IPS-18a (cell line): ENCODE measurements around the gene ATG5.

ENCODE experiments used
- H3K27ac ChIP-seq: one replicate; pipeline ENCODE4 v1.5.1; 2013; ENCODE audit warnings: low read length
- H3K27me3 ChIP-seq: one replicate; pipeline ENCODE4 v1.6.1; 2013; ENCODE audit warnings: mild to moderate bottlenecking, low read length; ENCODE audit not compliant: control insufficient read depth, insufficient read depth
- H3K36me3 ChIP-seq: one replicate; pipeline ENCODE4 v1.6.1; 2013; ENCODE audit warnings: low read depth, low read length; ENCODE audit not compliant: control insufficient read depth
- H3K4me1 ChIP-seq: one replicate; pipeline ENCODE4 v1.6.1; 2013; ENCODE audit warnings: low read depth, low read length; ENCODE audit not compliant: control insufficient read depth
- H3K4me3 ChIP-seq: one replicate; pipeline ENCODE4 v1.5.1; 2013; ENCODE audit warnings: low read length
- H3K9ac ChIP-seq: one replicate; pipeline ENCODE4 v1.6.1; 2013; ENCODE audit warnings: mild to moderate bottlenecking, low read length, moderate library complexity
- H3K9me3 ChIP-seq: one replicate; pipeline ENCODE4 v1.6.1; 2013; ENCODE audit warnings: low read depth, low read length; ENCODE audit not compliant: control insufficient read depth

Gene ATG5

DNA sequence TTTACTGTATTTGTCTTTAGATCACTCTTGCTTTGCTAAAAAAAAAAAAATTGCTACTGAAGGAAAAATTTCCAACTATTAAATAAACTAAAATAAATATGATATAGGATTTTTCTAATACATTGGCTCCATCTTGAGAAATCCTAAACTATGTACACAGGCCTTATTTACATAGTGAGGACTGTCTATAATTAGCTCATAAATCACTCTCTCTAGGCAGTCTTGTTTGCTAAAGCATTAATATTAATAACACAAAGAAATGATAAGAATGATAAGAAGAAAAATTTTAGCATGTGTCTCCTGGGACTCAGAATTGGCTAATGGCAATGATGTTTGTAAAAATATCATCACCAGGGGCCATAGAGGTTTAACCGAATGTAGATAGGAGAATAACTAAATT is 21.7 kb upstream of the ATG5 start:
- H3K36me3 ChIP-seq: no peaks in the 10 kb centered on the region
- H3K27me3 ChIP-seq: no peaks in the 10 kb centered on the region
- H3K9me3 ChIP-seq: no peaks in the 10 kb centered on the region
- no peak overlapping the region for H3K27ac ChIP-seq
- no peak overlapping the region for H3K4me3 ChIP-seq
- H3K4me1 ChIP-seq: no peaks in the 10 kb centered on the region
- H3K9ac ChIP-seq: no peak overlapping the region

DNA sequence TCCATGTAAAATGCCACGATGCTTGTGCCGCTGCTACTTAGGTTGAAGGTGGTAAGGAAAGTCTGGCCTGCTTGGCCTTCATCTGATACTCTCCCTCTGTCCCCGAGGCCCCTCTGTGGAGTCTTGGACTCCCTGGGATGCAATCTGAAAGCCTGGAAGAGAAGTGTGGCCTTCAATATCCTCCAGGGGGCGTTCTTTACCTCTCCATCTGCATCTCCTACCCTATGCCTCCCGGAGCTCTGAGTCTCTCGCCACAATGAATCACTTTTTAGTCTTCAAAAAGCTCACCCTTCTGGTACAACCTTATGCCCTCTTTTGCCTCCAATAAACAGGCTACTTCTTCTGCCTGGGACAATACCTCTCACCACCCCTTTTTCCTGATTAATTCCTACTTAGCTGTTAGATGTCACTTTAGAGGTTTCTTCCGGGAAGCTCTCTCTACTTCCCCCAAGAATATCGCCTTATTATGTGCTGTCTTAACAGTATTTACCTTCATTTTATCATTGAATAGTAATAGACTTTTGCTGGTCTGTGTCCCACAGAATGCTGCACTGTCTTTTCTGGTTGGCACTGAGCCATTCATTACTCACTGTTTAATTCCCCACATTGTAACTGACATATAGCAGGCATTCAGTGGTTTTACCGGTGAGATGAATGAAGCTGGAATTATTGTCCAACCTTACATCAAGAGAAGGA is 13.9 kb upstream of the ATG5 start:
- Histone ChIP-seq H3K9me3 (no peaks in the 10 kb centered on the region), H3K27ac (no peak overlapping the region), H3K27me3 (no peaks in the 10 kb centered on the region), H3K36me3 (no peaks in the 10 kb centered on the region), H3K4me1 (peaks cover 5% of the 10 kb centered on the region), H3K4me3 (no peak overlapping the region), H3K9ac (no peak overlapping the region)

DNA sequence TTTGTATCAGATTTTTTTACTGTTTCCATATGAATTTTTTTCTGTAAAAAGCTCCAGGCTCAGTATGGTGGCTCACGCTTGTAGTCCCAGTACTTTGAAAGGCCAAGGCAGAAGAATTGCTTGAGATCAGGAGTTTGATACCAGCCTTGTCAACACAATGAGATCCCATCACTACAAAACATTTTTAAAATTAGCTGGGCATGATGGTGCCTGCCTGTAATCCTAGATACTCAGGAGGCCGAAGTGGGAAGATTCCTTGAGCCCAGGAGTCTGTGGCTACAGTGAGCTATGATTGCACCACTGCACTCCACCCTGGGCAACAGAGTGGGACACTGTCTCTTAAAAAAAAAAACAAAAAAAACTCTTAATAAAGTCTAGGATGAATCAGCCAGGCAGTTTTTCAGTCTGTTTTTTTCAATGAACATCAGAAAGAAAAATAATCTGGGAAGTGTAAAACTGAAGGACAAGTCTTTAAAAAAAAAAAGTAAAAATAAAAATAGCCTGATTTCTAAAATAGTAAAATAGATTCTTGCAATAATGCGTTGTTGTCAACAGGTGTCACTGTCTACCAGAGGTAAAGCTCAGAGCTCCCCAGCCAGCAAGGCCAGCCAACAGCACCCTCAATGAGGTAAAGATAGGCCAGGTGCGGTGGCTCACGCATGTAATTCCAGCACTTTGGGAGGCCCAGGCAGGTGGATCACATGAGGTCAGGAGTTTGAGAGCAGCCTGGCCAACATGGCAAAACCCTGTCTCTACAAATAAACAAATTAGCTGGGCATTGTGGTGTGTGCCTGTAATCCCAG is 9.3 kb upstream of the ATG5 start:
- Histone ChIP-seq H3K4me1 (peaks cover 5% of the 10 kb centered on the region), H3K9me3 (no peaks in the 10 kb centered on the region), H3K9ac (no peak overlapping the region), H3K27ac (no peak overlapping the region), H3K27me3 (no peaks in the 10 kb centered on the region), H3K36me3 (no peaks in the 10 kb centered on the region), H3K4me3 (no peak overlapping the region)

DNA sequence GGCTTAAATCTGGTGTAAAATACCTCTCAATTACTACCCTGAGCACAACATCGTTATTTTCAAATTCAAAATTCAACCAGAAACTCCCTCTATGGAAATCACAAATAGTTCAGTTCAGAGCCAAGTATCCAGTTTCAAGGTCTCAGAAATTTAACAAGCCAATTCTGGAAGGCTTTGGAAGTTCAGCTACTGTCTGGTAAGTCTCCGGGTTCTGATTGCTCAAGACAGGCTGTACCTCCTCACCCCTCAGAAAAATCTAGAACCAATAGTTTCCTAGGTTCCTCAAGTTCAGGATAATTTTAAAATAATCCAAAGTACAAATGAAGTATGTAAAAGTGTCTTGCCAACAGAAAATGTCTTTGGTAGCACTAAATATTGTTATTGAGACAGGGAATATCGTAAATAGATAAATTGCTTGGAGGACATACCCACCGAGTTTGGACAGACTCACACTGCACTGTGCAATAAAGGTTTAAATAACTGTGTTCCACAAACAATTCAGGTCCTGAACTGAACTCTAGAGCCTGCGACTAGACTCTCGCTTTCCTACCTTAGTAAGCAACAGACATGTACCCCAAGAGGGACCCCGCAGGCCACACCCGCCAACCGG is 729 bp downstream of the ATG5 start:
- H3K36me3 ChIP-seq: no peaks in the 10 kb centered on the region
- peak overlapping the region; percentile 96 for H3K4me3 ChIP-seq
- peak overlapping the region; percentile 78 for H3K9ac ChIP-seq
- H3K27ac ChIP-seq: no peak overlapping the region
- no peaks in the 10 kb centered on the region for H3K9me3 ChIP-seq
- H3K4me1 ChIP-seq: peaks cover 7% of the 10 kb centered on the region
- no peaks in the 10 kb centered on the region for H3K27me3 ChIP-seq

DNA sequence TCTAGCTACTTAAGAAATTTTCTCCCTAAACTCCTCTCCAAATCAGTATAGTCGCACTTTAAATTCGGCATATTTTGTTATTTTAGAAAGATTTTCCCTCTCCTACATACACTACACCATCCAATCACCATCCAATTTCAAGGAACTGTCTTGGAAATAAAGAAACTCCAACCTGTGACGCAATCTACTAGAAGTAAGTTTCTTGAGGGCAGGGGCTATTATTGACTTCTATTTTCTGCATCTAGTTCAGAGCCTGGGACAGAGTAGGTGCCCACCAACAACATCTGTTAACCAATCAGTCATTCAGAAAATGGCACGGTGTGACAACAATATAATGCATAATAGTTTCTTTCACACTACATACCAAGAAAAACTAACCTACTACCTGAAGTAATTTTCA is 3.6 kb downstream of the ATG5 start:
- Histone ChIP-seq H3K4me3 (no peak overlapping the region), H3K36me3 (no peaks in the 10 kb centered on the region), H3K9ac (no peak overlapping the region), H3K27ac (no peak overlapping the region), H3K9me3 (no peaks in the 10 kb centered on the region), H3K27me3 (no peaks in the 10 kb centered on the region), H3K4me1 (peaks cover 7% of the 10 kb centered on the region)

DNA sequence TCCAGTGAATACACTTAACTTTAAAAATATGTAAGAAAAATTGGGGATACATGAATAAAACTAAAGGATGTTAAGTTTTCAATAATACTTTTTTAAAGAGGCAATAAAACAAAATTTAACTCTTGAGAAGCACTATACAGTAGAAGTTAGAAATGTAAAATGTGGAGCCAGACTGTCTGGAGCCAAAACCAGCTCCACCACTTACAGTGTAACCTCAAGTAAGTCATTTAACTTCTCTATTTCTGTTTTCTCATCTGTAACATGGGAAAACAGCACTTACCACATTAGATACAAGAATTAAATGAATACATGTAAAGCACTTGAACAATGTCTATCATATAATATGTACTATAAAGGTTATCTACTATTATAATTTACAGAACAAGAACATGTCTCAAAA is 6.7 kb downstream of the ATG5 start:
- H3K4me3 ChIP-seq: no peak overlapping the region
- H3K27me3 ChIP-seq: no peaks in the 10 kb centered on the region
- H3K27ac ChIP-seq: no peak overlapping the region
- H3K36me3 ChIP-seq: peaks cover 17% of the 10 kb centered on the region
- no peaks in the 10 kb centered on the region for H3K4me1 ChIP-seq
- H3K9me3 ChIP-seq: no peaks in the 10 kb centered on the region
- H3K9ac ChIP-seq: no peak overlapping the region

DNA sequence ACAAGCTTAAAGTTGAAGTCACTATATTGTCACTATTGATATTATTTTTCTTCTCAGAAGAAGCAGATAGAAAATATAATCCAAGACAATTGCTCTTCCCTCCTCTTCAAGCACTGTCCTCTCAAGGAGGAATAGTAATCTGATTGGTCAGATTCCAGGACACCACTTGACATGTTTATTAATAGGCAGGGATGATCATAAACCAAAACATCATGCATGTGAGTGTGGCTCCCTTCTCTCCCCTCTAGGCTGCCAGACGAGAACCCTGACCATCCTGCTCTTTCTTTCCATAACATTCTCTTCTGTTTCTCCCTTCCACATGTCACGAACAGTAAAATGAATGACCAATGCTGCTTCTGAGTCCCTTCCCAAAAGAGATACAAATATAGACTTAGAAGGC is 7.5 kb downstream of the ATG5 start:
- H3K27ac ChIP-seq: no peak overlapping the region
- no peaks in the 10 kb centered on the region for H3K27me3 ChIP-seq
- peaks cover 24% of the 10 kb centered on the region for H3K36me3 ChIP-seq
- no peak overlapping the region for H3K9ac ChIP-seq
- H3K4me1 ChIP-seq: no peaks in the 10 kb centered on the region
- H3K9me3 ChIP-seq: no peaks in the 10 kb centered on the region
- H3K4me3 ChIP-seq: no peak overlapping the region

DNA sequence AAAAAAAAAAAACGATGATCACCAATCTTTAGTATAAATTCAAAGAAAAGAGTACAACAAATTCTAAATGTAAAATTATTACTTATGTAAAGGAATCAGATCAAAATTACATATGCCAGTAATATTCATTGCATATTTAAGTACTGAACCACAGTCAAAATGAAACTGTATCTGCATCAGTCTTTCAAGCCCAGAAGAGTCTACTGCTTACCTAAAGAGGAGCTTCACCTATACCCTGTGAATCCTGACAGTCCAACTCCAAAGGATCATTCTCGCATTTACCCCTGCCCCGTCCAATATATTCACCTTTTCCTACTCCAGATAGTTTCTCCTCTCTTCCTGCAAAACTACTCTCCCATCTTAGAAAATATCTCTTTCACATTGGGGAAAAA is 9.2 kb downstream of the ATG5 start:
- Histone ChIP-seq H3K9ac (no peak overlapping the region), H3K27me3 (no peaks in the 10 kb centered on the region), H3K27ac (no peak overlapping the region), H3K4me1 (no peaks in the 10 kb centered on the region), H3K4me3 (no peak overlapping the region), H3K36me3 (peaks cover 24% of the 10 kb centered on the region), H3K9me3 (no peaks in the 10 kb centered on the region)

DNA sequence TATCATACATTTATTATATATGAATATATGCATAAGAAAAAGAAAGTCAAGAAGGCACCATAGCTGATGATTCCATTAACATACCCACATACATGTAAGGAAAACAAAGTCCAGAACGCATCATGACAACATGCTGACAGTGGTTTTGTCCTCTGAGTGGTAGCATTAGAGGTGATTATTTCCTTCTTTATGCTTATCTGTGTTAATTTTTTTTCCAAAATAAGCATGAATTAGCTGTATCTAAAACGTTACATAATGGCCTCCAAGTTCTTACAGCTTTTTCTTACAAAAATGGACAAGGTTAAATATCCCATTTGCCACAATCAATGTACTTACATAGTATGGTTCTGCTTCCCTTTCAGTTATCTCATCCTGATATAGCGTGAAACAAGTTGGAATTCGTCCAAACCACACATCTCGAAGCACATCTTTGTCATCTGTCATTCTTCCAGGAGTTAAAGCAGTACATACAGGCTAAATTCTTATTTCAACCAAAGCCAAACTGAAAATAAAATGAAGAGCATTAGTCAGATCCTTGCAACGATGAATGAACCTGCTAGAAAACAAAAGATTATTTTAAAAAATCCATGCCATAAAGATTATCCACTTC is 9.7 kb downstream of the ATG5 start:
- Histone ChIP-seq H3K9me3 (no peaks in the 10 kb centered on the region), H3K9ac (no peak overlapping the region), H3K27me3 (no peaks in the 10 kb centered on the region), H3K4me3 (no peak overlapping the region), H3K4me1 (no peaks in the 10 kb centered on the region), H3K36me3 (peaks cover 24% of the 10 kb centered on the region), H3K27ac (no peak overlapping the region)

DNA sequence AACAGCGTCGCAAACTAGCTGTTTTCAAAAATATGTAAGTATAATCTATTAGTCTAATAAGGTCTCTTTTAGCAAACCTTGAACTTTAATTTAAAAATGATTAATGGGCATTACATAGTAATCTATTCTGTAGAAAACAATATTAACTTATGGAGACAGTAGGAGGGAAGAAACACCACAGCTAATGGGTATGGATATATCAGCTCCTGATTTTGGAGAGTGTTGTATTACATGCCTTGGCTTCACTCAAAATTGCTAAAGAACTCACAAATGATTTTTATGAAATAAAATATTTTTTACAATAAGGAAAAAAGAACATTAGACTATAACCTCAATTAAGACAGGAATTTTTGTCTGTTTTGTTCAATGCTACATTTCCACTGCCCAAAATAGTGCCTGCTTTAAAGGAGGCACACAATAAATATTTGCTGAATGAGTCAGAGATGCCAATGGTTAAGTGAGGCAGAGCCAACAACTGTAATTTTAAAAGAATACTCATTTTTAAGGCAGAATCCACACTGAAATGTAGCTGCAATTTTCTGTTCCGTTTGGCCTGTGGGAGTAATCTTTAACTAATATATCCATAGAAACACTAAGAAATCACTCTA is 15.7 kb downstream of the ATG5 start:
- Histone ChIP-seq H3K27ac (no peak overlapping the region), H3K9ac (no peak overlapping the region), H3K36me3 (peaks cover 16% of the 10 kb centered on the region), H3K4me1 (no peaks in the 10 kb centered on the region), H3K27me3 (no peaks in the 10 kb centered on the region), H3K9me3 (no peaks in the 10 kb centered on the region), H3K4me3 (no peak overlapping the region)

DNA sequence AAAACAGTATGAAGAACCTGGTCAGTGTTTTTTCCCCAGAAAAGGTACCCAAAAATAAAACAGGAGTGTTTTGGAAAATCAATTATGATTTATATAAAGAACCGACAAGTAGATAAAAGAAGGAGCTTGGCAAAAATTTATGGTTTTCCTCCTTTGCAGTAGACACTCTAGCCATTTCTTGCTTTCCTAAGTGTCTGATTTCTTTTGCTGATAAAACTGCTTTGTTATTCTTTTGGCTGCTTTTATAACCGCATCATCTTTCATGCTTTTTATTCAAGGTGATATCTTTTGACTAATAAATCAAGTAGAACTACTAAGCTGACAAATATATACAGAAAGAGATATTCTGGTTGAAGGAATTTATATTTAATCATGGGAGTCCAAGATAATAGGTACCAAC is 16.6 kb downstream of the ATG5 start:
- Histone ChIP-seq H3K36me3 (peaks cover 12% of the 10 kb centered on the region), H3K27me3 (no peaks in the 10 kb centered on the region), H3K9me3 (no peaks in the 10 kb centered on the region), H3K9ac (no peak overlapping the region), H3K4me3 (no peak overlapping the region), H3K27ac (no peak overlapping the region), H3K4me1 (no peaks in the 10 kb centered on the region)
